NK-92 (cell line): Measurements from ENCODE around the gene GMDS.

Experiments
- DNase-seq: peaks from one replicate; lab custom pipeline; 2025; ENCODE audit not compliant: unreplicated experiment; lab: John Stamatoyannopoulos, UW

The GMDS gene

DNA sequence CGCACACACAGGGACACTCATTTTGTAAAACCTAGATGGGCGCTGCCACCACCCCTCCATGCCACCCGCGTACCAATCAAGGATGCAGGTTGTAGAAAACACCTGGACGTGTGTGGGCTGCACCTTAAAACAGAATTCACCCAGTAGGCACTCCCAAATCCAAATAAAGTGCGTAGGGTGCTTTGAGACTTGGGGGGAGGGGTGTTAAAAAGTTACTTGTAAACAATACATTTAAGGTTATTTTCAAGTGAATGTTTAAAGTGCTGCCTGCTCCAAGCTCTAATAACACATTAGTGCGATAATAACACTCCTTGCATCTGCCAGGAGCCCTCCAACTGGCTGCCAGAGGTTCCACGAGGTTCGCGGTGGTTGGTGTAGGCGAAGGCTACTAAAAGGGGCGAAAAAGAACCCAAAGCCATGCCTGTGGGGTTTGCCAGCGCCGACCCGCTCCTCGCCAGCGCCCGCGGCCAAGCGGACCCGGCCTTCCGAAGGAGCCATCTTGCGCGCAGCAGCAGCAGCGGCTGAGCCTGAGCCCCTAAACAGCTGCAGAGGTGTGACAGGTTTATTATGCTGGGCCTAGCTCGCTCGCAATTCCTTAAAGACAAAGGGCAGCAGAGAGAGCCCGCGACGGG lies 624.2 kb downstream of the GMDS start:
- DNase-seq = no peak

- no peak for DNase-seq
These were observed 624.8 kb downstream of the GMDS start for GRCh38 chr6:1620504-1621069.

- no peak for DNase-seq
These were observed 625.5 kb downstream of the GMDS start for GRCh38 chr6:1619673-1620503.

GRCh38 chr6:1619098-1619672 lies 626.2 kb downstream of the GMDS start:
- no peak for DNase-seq

DNA sequence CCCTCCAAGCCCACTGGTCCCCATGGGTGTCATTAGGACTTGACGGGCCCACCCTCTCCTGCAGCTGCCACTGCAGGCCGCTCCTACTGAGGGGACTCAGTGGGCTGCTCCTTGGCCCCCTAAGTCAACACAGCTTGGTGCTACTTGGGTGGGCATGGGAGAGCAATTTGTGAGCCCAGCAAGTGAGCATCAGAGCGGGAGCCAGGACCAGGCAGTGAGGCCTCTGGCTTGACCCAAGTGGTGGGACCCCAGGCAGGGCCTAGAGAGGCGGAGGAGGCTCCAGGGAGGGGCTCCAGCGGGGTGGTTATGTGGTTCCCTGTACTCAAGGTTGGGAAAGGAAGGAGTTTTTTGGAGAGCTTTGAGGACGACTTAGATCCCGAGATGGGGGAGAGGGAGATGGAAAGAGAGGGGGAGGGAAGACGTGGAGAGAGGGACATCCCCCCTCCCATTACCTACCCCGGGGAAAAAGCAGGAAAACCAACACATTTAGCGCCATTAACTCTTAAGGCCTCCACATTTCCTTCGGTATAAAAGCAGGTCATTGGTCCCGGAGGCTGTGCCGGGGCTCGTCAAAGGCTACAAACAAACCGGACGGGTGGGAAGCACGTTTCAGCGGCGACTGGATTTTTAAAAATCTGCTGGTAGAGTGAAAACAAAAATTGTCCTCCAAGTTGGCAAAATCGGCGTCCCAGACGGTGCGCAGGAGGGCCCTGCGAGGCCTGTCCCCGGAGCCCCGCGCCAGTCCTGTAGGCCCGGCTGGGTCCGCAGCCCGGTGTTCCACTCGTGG lies 626.9 kb downstream of the GMDS start:
- no peak for DNase-seq

- no peak for DNase-seq
These were observed 627.7 kb downstream of the GMDS start for GRCh38 chr6:1617466-1618310.

- no peak for DNase-seq
These were observed 628.5 kb downstream of the GMDS start for GRCh38 chr6:1616701-1617463.

GRCh38 chr6:1615853-1616420 lies 629.5 kb downstream of the GMDS start:
- no peak for DNase-seq

- no peak for DNase-seq
These were observed 630.1 kb downstream of the GMDS start for GRCh38 chr6:1615151-1615852.

DNA sequence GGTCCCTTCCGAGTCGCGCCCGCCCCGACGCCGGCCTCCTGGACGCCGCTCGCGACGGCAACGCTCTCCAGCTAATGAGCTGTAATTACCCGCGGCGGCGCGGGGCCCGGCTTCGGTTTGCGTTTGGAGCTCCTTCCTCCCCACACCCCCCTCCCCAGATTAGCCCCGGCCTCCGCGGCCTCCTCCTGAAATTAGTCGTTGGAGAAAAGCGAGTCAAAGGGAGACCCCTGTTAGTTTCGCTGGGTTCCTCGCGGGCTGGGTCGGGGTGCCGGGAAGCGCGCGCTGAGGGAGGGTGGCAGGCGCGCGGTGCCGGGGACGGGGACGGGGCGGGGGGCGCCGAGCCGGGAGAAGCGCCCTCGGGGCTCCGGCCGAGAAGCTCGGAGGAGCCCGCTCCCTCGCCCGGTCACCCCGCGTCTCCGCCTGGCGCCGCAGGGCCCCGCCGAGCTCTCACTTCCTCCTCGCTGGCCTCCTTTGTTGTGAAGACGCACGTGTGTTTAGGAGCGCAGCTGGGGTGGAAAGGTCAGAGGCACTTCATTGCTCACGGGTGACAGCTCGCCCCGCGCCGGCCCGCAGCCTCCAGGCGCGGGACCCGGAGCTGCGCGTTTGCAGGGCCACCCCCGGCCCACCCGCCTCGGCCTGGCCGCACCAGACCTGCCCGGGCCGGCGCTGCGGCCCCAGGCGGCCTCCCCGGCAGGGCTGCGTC lies 630.8 kb downstream of the GMDS start:
- no peak for DNase-seq

GRCh38 chr6:1613688-1614447 lies 631.5 kb downstream of the GMDS start:
- DNase-seq = no peak

- DNase-seq = no peak
These were observed 632.1 kb downstream of the GMDS start for GRCh38 chr6:1613346-1613687.

GRCh38 chr6:1612974-1613306 lies 632.5 kb downstream of the GMDS start:
- no peak for DNase-seq

DNA sequence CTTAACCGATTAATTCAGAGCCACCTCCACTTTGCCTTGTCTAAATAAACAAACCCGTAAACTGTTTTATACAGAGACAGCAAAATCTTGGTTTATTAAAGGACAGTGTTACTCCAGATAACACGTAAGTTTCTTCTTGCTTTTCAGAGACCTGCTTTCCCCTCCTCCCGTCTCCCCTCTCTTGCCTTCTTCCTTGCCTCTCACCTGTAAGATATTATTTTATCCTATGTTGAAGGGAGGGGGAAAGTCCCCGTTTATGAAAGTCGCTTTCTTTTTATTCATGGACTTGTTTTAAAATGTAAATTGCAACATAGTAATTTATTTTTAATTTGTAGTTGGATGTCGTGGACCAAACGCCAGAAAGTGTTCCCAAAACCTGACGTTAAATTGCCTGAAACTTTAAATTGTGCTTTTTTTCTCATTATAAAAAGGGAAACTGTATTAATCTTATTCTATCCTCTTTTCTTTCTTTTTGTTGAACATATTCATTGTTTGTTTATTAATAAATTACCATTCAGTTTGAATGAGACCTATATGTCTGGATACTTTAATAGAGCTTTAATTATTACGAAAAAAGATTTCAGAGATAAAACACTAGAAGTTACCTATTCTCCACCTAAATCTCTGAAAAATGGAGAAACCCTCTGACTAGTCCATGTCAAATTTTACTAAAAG lies 633.0 kb downstream of the GMDS start:
- no peak for DNase-seq

GRCh38 chr6:1611572-1612298 lies 633.7 kb downstream of the GMDS start:
- DNase-seq = no peak

- DNase-seq = no peak
These were observed 634.2 kb downstream of the GMDS start for GRCh38 chr6:1611322-1611571.
